CD4-positive, alpha-beta T cell (primary cell): Measurements from ENCODE around the gene KHNYN. TPM values are rescaled to one million over a fixed set of nuclear protein-coding genes. Genes with fewer than 3 reads are reported as not detected.

Experiments used
- ATAC-seq: fragments of 200-7000 bp; cut with Tn5 transposase; one replicate; pipeline ENCODE4 v1.10.0; 2022; ENCODE audit warnings: mild to moderate bottlenecking; ENCODE audit not compliant: poor library complexity
- CTCF ChIA-PET: fragments of 350-600 bp; sonication (Branson Sonifier 250); formaldehyde crosslinking; loops from one replicate; lab custom pipeline; 2021; ENCODE audit warnings: antibody characterized with exemption, inconsistent platforms; lab: Charles Lee
- POLR2A ChIA-PET: fragments of 350-600 bp; sonication (Branson Sonifier 250); formaldehyde crosslinking; loops from one replicate; lab custom pipeline; 2021; ENCODE audit warnings: antibody characterized with exemption, inconsistent platforms; lab: Charles Lee
- DNase-seq, 14 experiments: peaks; one replicate each; pipeline ENCODE4 v3.0.0-alpha.2; 2013 to 2020; ENCODE audit warnings: mixed read lengths in 2 of 14
- H3K27ac ChIP-seq, 2 donors: one replicate each; pipeline versions ENCODE4 v1.5.1 to v1.7.0; 2013; ENCODE audit warnings: low read length in 2 of 2, low read depth in 1 of 2, mild to moderate bottlenecking in 1 of 2
- H3K27me3 ChIP-seq, 2 experiments: 1 replicate in 1 of 2; 2 replicates in 1 of 2; pipeline versions ENCODE4 v1.6.1 to v1.7.0; 2013; ENCODE audit warnings: low read length in 2 of 2, control low read depth in 1 of 2, mild to moderate bottlenecking in 1 of 2, moderate library complexity in 1 of 2; ENCODE audit not compliant: insufficient read depth in 2 of 2, control insufficient read depth in 1 of 2
- H3K36me3 ChIP-seq: one replicate; pipeline ENCODE4 v1.6.1; 2013; ENCODE audit warnings: low read length, control low read depth; ENCODE audit not compliant: insufficient read depth
- H3K4me1 ChIP-seq: one replicate; pipeline ENCODE4 v1.6.1; 2013; ENCODE audit warnings: low read length, control low read depth; ENCODE audit not compliant: insufficient read depth
- H3K4me3 ChIP-seq: one replicate; pipeline ENCODE4 v1.5.1; 2013; ENCODE audit warnings: mild to moderate bottlenecking, low read length, moderate library complexity
- H3K9me3 ChIP-seq, 2 experiments: 1 replicate in 1 of 2; 2 replicates in 1 of 2; pipeline versions ENCODE4 v1.6.1 to v1.7.0; 2013; ENCODE audit warnings: low read length in 2 of 2, mild to moderate bottlenecking in 2 of 2, control low read depth in 1 of 2, moderate library complexity in 1 of 2; ENCODE audit not compliant: control insufficient read depth in 1 of 2, insufficient read depth in 1 of 2
- H3K27ac Mint-ChIP-seq: one replicate; pipeline ENCODE4 v1.8.0; 2020; ENCODE audit warnings: mixed read lengths
- H3K27me3 Mint-ChIP-seq: one replicate; pipeline ENCODE4 v1.8.0; 2021; ENCODE audit warnings: mixed read lengths
- H3K36me3 Mint-ChIP-seq: one replicate; pipeline ENCODE4 v1.8.0; 2021; ENCODE audit warnings: low read depth, mixed read lengths
- H3K4me1 Mint-ChIP-seq: one replicate; pipeline ENCODE4 v1.8.0; 2021; ENCODE audit warnings: low read depth, mixed read lengths
- H3K4me3 Mint-ChIP-seq: one replicate; pipeline ENCODE4 v1.8.0; 2020; ENCODE audit warnings: mild to moderate bottlenecking, mixed read lengths
- H3K9me3 Mint-ChIP-seq: one replicate; pipeline ENCODE4 v1.8.0; 2020; ENCODE audit warnings: mixed read lengths
- CTCF ChIP-seq: fragments of 200-600 bp; IDR thresholded peaks from one replicate; pipeline ENCODE4 v1.8.0; 2022; ENCODE audit warnings: antibody characterized with exemption, mild to moderate bottlenecking
- intact Hi-C, 2 experiments: fragments of 100-400 bp; cut with DNase I in 1 of 2; cut with micrococcal nuclease in 1 of 2; formaldehyde crosslinking; loops; one replicate each; pipeline versions ENCODE4 v1.15.1 to v1.9.0; 2023 to 2025; cut with DNase I, micrococcal nuclease
- total RNA-seq, 174 experiments: library from RNA in 2 of 174; stranded (reverse) in 2 of 174; gene quantifications; one replicate each; pipeline ENCODE4 v1.2.3 and lab custom pipeline; 2021 to 2026

Gene KHNYN
- total RNA-seq, 2 experiments from 2014 or later, result 170 to 173 TPM

GRCh38 chr14:24416254-24416931 lies 13.4 kb upstream of the KHNYN start:
- intact Hi-C loops, result loop anchor here in 1 of 2 experiments (5.0 kb wide), 1 partner anchor 34 kb away; no protein-coding TSS in a partner anchor
- no peaks in the 10 kb centered on the region for H3K9me3 Mint-ChIP-seq
- no peak for ATAC-seq
- H3K4me1 Mint-ChIP-seq, result no peaks in the 10 kb centered on the region
- H3K27ac Mint-ChIP-seq, result no peak overlapping the region
- CTCF ChIA-PET, result no interaction called here
- H3K4me1 ChIP-seq, result no peaks in the 10 kb centered on the region
- H3K9me3 ChIP-seq, result no peaks in the 10 kb centered on the region
- no peaks in the 10 kb centered on the region for H3K27me3 ChIP-seq
- no peak overlapping the region for H3K27ac ChIP-seq
- no peaks in the 10 kb centered on the region for H3K36me3 Mint-ChIP-seq
- H3K36me3 ChIP-seq, result no peaks in the 10 kb centered on the region
- POLR2A ChIA-PET, result no interaction called here
- peaks cover 5% of the 10 kb centered on the region for H3K27me3 Mint-ChIP-seq
- no peak for DNase-seq
- no peak overlapping the region for H3K4me3 ChIP-seq
- H3K4me3 Mint-ChIP-seq, result no peak overlapping the region
- no peak for TF ChIP-seq CTCF

- TF ChIP-seq CTCF, result no peak
- H3K4me1 ChIP-seq, result peaks cover under 1% of the 10 kb centered on the region
- peaks cover 5% of the 10 kb centered on the region for H3K27me3 Mint-ChIP-seq
- CTCF ChIA-PET, result no interaction called here
- no peaks in the 10 kb centered on the region for H3K9me3 Mint-ChIP-seq
- DNase-seq, result no peak
- no peaks in the 10 kb centered on the region for H3K9me3 ChIP-seq
- POLR2A ChIA-PET, result no interaction called here
- no peaks in the 10 kb centered on the region for H3K36me3 ChIP-seq
- no peaks in the 10 kb centered on the region for H3K36me3 Mint-ChIP-seq
- intact Hi-C loops, result loop anchor here in 1 of 2 experiments (5.0 kb wide), 1 partner anchor 35 kb away; no protein-coding TSS in a partner anchor
- no peaks in the 10 kb centered on the region for H3K4me1 Mint-ChIP-seq
- no peak overlapping the region for H3K27ac ChIP-seq
- no peak for ATAC-seq
- H3K27me3 ChIP-seq, result no peaks in the 10 kb centered on the region
- no peak overlapping the region for H3K27ac Mint-ChIP-seq
- no peak overlapping the region for H3K4me3 Mint-ChIP-seq
- H3K4me3 ChIP-seq, result no peak overlapping the region
Observed at GRCh38 chr14:24416932-24417619, 12.7 kb upstream of the KHNYN start.

GRCh38 chr14:24417832-24418491 lies 11.8 kb upstream of the KHNYN start:
- H3K4me3 Mint-ChIP-seq, result no peak overlapping the region
- H3K27me3 Mint-ChIP-seq, result peaks cover 5% of the 10 kb centered on the region
- H3K27ac Mint-ChIP-seq, result no peak overlapping the region
- Histone ChIP-seq H3K9me3 (no peaks in the 10 kb centered on the region), H3K27me3 (no peaks in the 10 kb centered on the region), H3K36me3 (no peaks in the 10 kb centered on the region), H3K4me3 (no peak overlapping the region), H3K27ac (no peak overlapping the region), H3K4me1 (peaks cover 9% of the 10 kb centered on the region)
- ChIA-PET POLR2A (interaction anchor here (2.8 kb wide), 1 partner anchor 12 kb away, joined by 14 read pairs; the partner anchor contains the start of genes CBLN3 and KHNYN), CTCF (interaction anchor here (2.0 kb wide), 1 partner anchor 85 kb away, joined by 6 read pairs; no protein-coding TSS in a partner anchor)
- no peaks in the 10 kb centered on the region for H3K36me3 Mint-ChIP-seq
- H3K4me1 Mint-ChIP-seq, result no peaks in the 10 kb centered on the region
- no peak for TF ChIP-seq CTCF
- intact Hi-C loops, result loop anchor here in 1 of 2 experiments (5.0 kb wide), 1 partner anchor 36 kb away; no protein-coding TSS in a partner anchor
- no peak for DNase-seq
- H3K9me3 Mint-ChIP-seq, result no peaks in the 10 kb centered on the region
- ATAC-seq, result no peak
